ENCODE results near the gene FGGY.
A peak's percentile ranks its signal among the peaks of the same experiment; 100 is the strongest.

The FGGY gene

DNA sequence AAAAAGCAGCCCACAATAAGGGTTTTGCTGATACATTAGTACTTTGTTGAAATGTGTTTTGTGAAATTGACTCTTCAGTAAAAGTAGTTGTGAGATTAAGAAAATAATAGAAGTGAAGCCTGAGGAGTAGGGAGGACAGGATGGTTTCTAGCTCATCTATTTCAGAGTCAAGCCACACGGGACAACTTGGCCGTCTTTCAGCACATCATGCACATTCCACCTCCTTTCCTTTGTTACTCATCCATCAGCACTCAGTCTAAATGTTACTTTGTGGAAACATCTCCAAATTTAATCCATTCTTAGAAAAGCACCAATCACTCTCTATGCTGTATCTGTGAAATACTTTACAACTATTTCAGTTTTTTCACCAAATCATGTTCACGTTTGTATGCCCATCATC, 223.3 kb downstream of the FGGY start:
- POLR2A ChIA-PET: no interaction called here
- TF ChIP-seq, protein P1, sequence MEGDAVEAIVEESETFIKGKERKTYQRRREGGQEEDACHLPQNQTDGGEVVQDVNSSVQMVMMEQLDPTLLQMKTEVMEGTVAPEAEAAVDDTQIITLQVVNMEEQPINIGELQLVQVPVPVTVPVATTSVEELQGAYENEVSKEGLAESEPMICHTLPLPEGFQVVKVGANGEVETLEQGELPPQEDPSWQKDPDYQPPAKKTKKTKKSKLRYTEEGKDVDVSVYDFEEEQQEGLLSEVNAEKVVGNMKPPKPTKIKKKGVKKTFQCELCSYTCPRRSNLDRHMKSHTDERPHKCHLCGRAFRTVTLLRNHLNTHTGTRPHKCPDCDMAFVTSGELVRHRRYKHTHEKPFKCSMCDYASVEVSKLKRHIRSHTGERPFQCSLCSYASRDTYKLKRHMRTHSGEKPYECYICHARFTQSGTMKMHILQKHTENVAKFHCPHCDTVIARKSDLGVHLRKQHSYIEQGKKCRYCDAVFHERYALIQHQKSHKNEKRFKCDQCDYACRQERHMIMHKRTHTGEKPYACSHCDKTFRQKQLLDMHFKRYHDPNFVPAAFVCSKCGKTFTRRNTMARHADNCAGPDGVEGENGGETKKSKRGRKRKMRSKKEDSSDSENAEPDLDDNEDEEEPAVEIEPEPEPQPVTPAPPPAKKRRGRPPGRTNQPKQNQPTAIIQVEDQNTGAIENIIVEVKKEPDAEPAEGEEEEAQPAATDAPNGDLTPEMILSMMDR (IDR thresholded peaks at IDR 0.05; ENCODE audit: insufficient read depth, low read length, missing control alignments): no peak
- H3K4me3 ChIP-seq (ENCODE audit: low read depth, low read length): no peak overlapping the region
- DNase-seq (ENCODE audit: low read depth, low spot score): no peak
- CTCF ChIA-PET: interaction anchor here (0.6 to 0.8 kb wide), 2 partner anchors 10 to 21 kb away, joined by 3 to 6 read pairs; no protein-coding TSS in a partner anchor

DNA sequence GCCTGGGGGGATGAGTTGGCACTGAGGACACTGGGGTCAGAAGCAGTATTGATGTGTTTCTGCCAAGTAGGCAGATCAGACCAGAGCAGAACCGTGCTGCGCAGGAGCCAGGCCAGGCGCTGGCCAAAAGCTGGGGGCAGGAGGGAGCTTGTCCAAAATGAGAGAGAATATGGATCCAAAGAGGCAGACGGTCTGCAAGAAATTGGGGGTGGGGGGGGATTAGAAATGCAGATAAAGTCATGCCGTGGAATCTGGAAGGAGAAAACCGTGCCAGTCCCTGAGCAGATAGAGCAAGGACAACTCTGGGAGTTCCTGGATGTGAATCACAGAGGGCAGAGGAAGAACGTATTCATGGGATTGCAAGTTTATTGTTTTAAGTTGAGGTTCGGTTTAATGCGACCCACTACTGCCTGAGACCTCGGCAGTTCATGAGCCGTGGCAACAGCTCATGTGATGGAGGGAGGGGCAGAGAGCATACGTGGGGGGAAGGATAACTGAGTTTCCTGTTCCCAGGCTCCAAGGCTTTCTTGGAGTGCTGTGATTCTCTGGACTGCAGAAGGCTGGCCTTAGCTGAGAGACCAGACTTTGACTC, 224.0 kb downstream of the FGGY start:
- peak; percentile 21 for DNase-seq (ENCODE audit: low read depth, low spot score)
- TF ChIP-seq, protein P1 (IDR thresholded peaks at IDR 0.05; ENCODE audit: insufficient read depth, low read length, missing control alignments): no peak
- H3K4me3 ChIP-seq (ENCODE audit: low read depth, low read length): no peak overlapping the region
- POLR2A ChIA-PET: no interaction called here
- CTCF ChIA-PET: interaction anchor here (0.6 to 0.8 kb wide), 3 partner anchors 9 to 241 kb away, joined by 3 to 6 read pairs (median 3); no protein-coding TSS in a partner anchor

DNA sequence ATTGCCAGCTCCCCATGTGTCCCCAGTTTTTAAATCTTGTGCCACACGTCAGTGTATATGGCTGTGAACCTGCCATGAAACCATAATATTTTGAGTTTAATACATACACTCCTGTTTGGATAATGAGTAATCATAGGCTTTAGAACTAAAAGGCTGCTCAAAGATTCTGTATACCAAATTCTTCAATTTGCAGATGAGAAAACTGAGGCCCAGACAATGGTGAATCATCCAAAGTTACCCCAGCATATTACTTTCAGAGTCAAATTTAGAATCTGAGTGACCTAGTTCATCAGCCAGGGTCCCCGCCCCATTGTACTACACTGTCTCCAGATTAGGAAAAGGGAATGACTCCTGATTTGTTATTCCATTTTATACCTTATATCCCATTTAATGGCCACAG, 224.6 kb downstream of the FGGY start:
- ChIA-PET POLR2A (interaction anchor here (1.0 kb wide), 1 partner anchor 495 kb away, joined by 3 read pairs; no protein-coding TSS in a partner anchor), CTCF (interaction anchor here (0.7 to 1.0 kb wide), 2 partner anchors 238 to 240 kb away, joined by 3 read pairs; no protein-coding TSS in a partner anchor)
- no peak for DNase-seq (ENCODE audit: low read depth, low spot score)
- TF ChIP-seq, protein P1 (IDR thresholded peaks at IDR 0.05; ENCODE audit: insufficient read depth, low read length, missing control alignments): no peak
- H3K4me3 ChIP-seq (ENCODE audit: low read depth, low read length): no peak overlapping the region

- no peak for DNase-seq (ENCODE audit: low read depth, low spot score)
- ChIA-PET CTCF (no interaction called here), POLR2A (no interaction called here)
- no peak overlapping the region for H3K4me3 ChIP-seq (ENCODE audit: low read depth, low read length)
- TF ChIP-seq, protein P1 (IDR thresholded peaks at IDR 0.05; ENCODE audit: insufficient read depth, low read length, missing control alignments): no peak
Observed at GRCh38 chr1:59522925-59523505, 226.1 kb downstream of the FGGY start.

DNA sequence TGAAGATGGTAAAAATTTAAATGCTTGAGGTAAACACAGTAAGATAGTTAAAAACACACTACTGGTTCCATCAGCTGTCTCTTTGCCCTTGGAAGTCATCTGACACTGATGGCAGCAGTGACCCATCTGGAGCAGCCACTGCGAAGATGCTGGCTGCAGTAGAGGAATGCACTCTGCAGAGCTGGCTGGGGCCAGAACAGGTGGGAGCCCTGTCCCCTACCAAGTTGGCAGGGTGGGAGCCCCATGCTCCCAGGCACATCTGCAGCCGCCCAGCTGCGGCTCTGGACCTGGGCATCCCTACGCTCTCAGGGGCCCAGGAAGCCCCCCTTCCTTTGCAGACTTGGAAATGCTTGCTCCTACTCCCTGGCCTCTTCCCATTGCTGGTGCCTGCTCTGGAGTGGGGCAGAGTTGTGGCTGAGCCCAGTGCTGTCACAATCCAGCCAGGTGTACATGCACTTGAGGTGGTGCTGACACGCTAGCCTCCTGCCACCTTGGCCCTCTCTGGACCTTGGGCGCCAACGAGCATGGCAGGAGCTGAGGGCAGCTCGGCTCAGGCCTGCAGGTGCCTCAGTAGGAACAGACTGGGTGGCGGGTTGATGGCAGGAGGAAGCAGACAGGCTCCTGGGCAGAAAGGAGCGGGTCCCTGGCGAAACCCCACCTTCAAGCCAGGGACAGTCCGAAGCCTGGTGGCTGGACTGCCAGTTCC, 227.0 kb downstream of the FGGY start:
- TF ChIP-seq, protein P1 (IDR thresholded peaks at IDR 0.05; ENCODE audit: insufficient read depth, low read length, missing control alignments): no peak
- no peak overlapping the region for H3K4me3 ChIP-seq (ENCODE audit: low read depth, low read length)
- ChIA-PET CTCF (no interaction called here), POLR2A (no interaction called here)
- no peak for DNase-seq (ENCODE audit: low read depth, low spot score)

GRCh38 chr1:59526240-59526639, 229.3 kb downstream of the FGGY start:
- H3K4me3 ChIP-seq (ENCODE audit: low read depth, low read length): no peak overlapping the region
- TF ChIP-seq, protein P1 (IDR thresholded peaks at IDR 0.05; ENCODE audit: insufficient read depth, low read length, missing control alignments): no peak
- POLR2A ChIA-PET: no interaction called here
- CTCF ChIA-PET: no interaction called here
- no peak for DNase-seq (ENCODE audit: low read depth, low spot score)

Measured in AG04449 (cell line).